Immature natural killer cell (primary cell): ENCODE data around the gene ACTN4. TPM values are rescaled to one million over a fixed set of nuclear protein-coding genes. Genes with fewer than 3 reads are reported as not detected.

Experiments used
- DNase-seq, 3 donors: peaks; one replicate each; pipeline ENCODE4 v3.0.0; 2022; ENCODE audit warnings: mixed read lengths in 1 of 3
- H3K27ac Mint-ChIP-seq, 6 donors: one replicate each; pipeline ENCODE4 v1.8.0; 2020; ENCODE audit warnings: mixed read lengths in 6 of 6, mild to moderate bottlenecking in 5 of 6, inconsistent platforms in 4 of 6, moderate library complexity in 3 of 6
- H3K27me3 Mint-ChIP-seq, 3 donors: one replicate each; pipeline ENCODE4 v1.8.0; 2020 to 2021; ENCODE audit warnings: low read depth in 3 of 3, mild to moderate bottlenecking in 3 of 3, mixed read lengths in 3 of 3, moderate library complexity in 3 of 3, inconsistent platforms in 1 of 3
- H3K36me3 Mint-ChIP-seq, 3 donors: one replicate each; pipeline ENCODE4 v1.8.0; 2020; ENCODE audit warnings: mixed read lengths in 3 of 3, inconsistent platforms in 2 of 3, mild to moderate bottlenecking in 2 of 3
- H3K4me1 Mint-ChIP-seq, 2 donors: one replicate each; pipeline ENCODE4 v1.8.0; 2020; ENCODE audit warnings: inconsistent platforms in 2 of 2, mild to moderate bottlenecking in 2 of 2, mixed read lengths in 2 of 2, moderate library complexity in 1 of 2
- H3K4me3 Mint-ChIP-seq, 5 donors: one replicate each; pipeline ENCODE4 v1.8.0; 2020; ENCODE audit warnings: mild to moderate bottlenecking in 5 of 5, mixed read lengths in 5 of 5, inconsistent platforms in 3 of 5, moderate library complexity in 3 of 5
- H3K9me3 Mint-ChIP-seq, 6 donors: one replicate each; pipeline ENCODE4 v1.8.0; 2020; ENCODE audit warnings: mild to moderate bottlenecking in 6 of 6, mixed read lengths in 6 of 6, inconsistent platforms in 4 of 6, moderate library complexity in 3 of 6
- polyA plus RNA-seq, 3 donors: library from polyadenylated mRNA; unstranded; fragments of 300-500 nt; fragmentation: Illumina TruSeq; gene quantifications; one replicate each; pipeline ENCODE4 v1.2.3, GENCODE V29; 2021

ACTN4 gene
- polyA plus RNA-seq, 3 donors from 2014 or later, result 8.5 to 68.3 (median 17.4) TPM

- Mint-ChIP-seq H3K27ac (peak overlapping the region; percentile 86 to 94 (median 90)), H3K9me3 (no peaks in the 10 kb centered on the region), H3K27me3 (peaks cover 0 to 6% (median 2%) of the 10 kb centered on the region in 3 donors), H3K4me3 (peak overlapping the region; percentile 61 to 73 (median 64)), H3K36me3 (peaks cover 0 to 3% (median 2%) of the 10 kb centered on the region in 3 donors), H3K4me1 (peaks cover 95 to 98% of the 10 kb centered on the region in 2 donors)
- no peak for DNase-seq
Observed at GRCh38 chr19:38658462-38659306, 11.2 kb downstream of the ACTN4 start.

GRCh38 chr19:38660724-38661123, 13.3 kb downstream of the ACTN4 start:
- H3K4me1 Mint-ChIP-seq, result peaks cover 95 to 98% of the 10 kb centered on the region in 2 donors

GRCh38 chr19:38661136-38661535, 13.7 kb downstream of the ACTN4 start:
- Mint-ChIP-seq H3K36me3 (peaks cover 0 to 3% (median 0%) of the 10 kb centered on the region in 3 donors), H3K4me1 (peaks cover 95 to 98% of the 10 kb centered on the region in 2 donors), H3K9me3 (no peaks in the 10 kb centered on the region), H3K27me3 (peaks cover 4 to 9% (median 5%) of the 10 kb centered on the region in 3 donors), H3K27ac (peak overlapping the region; percentile 74 to 94 (median 88)), H3K4me3 (peak overlapping the region in 3 of 5 donors; percentile 3 to 56 (median 4))
- no peak for DNase-seq

More at GRCh38 chr19:38660724-38661123, 13.3 kb downstream of the ACTN4 start:
- Mint-ChIP-seq H3K27ac (peak overlapping the region; percentile 74 to 94 (median 88)), H3K4me3 (peak overlapping the region in 4 of 5 donors; percentile 20 to 73 (median 58)), H3K27me3 (peaks cover 4 to 9% (median 5%) of the 10 kb centered on the region in 3 donors), H3K36me3 (peaks cover 0 to 3% (median 0%) of the 10 kb centered on the region in 3 donors), H3K9me3 (no peaks in the 10 kb centered on the region)
- DNase-seq, result no peak

GRCh38 chr19:38661996-38662395, 14.5 kb downstream of the ACTN4 start:
- Mint-ChIP-seq H3K4me3 (peak overlapping the region in 3 of 5 donors; percentile 30 to 40 (median 32)), H3K4me1 (peaks cover 95 to 98% of the 10 kb centered on the region in 2 donors), H3K9me3 (no peaks in the 10 kb centered on the region), H3K36me3 (peaks cover 0 to 4% (median under 1%) of the 10 kb centered on the region in 3 donors), H3K27ac (peak overlapping the region; percentile 40 to 99 (median 79)), H3K27me3 (peaks cover 4 to 11% (median 7%) of the 10 kb centered on the region in 3 donors)
- DNase-seq, result no peak

- Mint-ChIP-seq H3K9me3 (no peaks in the 10 kb centered on the region), H3K4me3 (peak overlapping the region in 4 of 5 donors; percentile 26 to 85 (median 32)), H3K4me1 (peaks cover 97 to 98% of the 10 kb centered on the region in 2 donors), H3K27me3 (peaks cover 6 to 13% (median 10%) of the 10 kb centered on the region in 3 donors), H3K36me3 (peaks cover 0 to 7% (median 3%) of the 10 kb centered on the region in 3 donors), H3K27ac (peak overlapping the region; percentile 40 to 99 (median 79))
- no peak for DNase-seq
Observed at GRCh38 chr19:38662537-38663155, 15.2 kb downstream of the ACTN4 start.

GRCh38 chr19:38663156-38663651, 15.8 kb downstream of the ACTN4 start:
- peaks cover 6 to 13% (median 10%) of the 10 kb centered on the region in 3 donors for H3K27me3 Mint-ChIP-seq
- peak overlapping the region in 4 of 5 donors; percentile 51 to 85 (median 70) for H3K4me3 Mint-ChIP-seq
- no peaks in the 10 kb centered on the region for H3K9me3 Mint-ChIP-seq
- H3K36me3 Mint-ChIP-seq, result peaks cover 0 to 7% (median 3%) of the 10 kb centered on the region in 3 donors
- peak overlapping the region; percentile 83 to 99 (median 94) for H3K27ac Mint-ChIP-seq
- H3K4me1 Mint-ChIP-seq, result peaks cover 97 to 98% of the 10 kb centered on the region in 2 donors
- DNase-seq, result no peak

- peaks cover 97 to 98% of the 10 kb centered on the region in 2 donors for H3K4me1 Mint-ChIP-seq
- DNase-seq, result peak; percentile 78 to 80 (median 79)
- no peaks in the 10 kb centered on the region for H3K9me3 Mint-ChIP-seq
- H3K27ac Mint-ChIP-seq, result peak overlapping the region; percentile 83 to 99 (median 94)
- peaks cover 0 to 7% (median 3%) of the 10 kb centered on the region in 3 donors for H3K36me3 Mint-ChIP-seq
- H3K4me3 Mint-ChIP-seq, result peak overlapping the region; percentile 79 to 88 (median 85)
- H3K27me3 Mint-ChIP-seq, result peaks cover 6 to 13% (median 10%) of the 10 kb centered on the region in 3 donors
Observed at GRCh38 chr19:38663957-38664502, 16.6 kb downstream of the ACTN4 start.

GRCh38 chr19:38664503-38665211, 17.2 kb downstream of the ACTN4 start:
- no peak for DNase-seq
- Mint-ChIP-seq H3K27ac (peak overlapping the region; percentile 83 to 99 (median 94)), H3K27me3 (peaks cover 8 to 15% (median 13%) of the 10 kb centered on the region in 3 donors), H3K4me3 (peak overlapping the region; percentile 79 to 88 (median 85)), H3K36me3 (peaks cover 0 to 7% (median 3%) of the 10 kb centered on the region in 3 donors), H3K9me3 (no peaks in the 10 kb centered on the region), H3K4me1 (peaks cover 97 to 98% of the 10 kb centered on the region in 2 donors)

GRCh38 chr19:38665219-38665931, 17.9 kb downstream of the ACTN4 start:
- Mint-ChIP-seq H3K36me3 (peaks cover 0 to 7% (median 3%) of the 10 kb centered on the region in 3 donors), H3K27me3 (peaks cover 8 to 17% (median 15%) of the 10 kb centered on the region in 3 donors), H3K4me1 (peaks cover 97 to 98% of the 10 kb centered on the region in 2 donors), H3K27ac (peak overlapping the region; percentile 75 to 99 (median 98)), H3K4me3 (peak overlapping the region; percentile 63 to 87 (median 63)), H3K9me3 (no peaks in the 10 kb centered on the region)
- DNase-seq, result no peak

GRCh38 chr19:38665950-38666662, 18.7 kb downstream of the ACTN4 start:
- H3K27me3 Mint-ChIP-seq, result peaks cover 8 to 17% (median 15%) of the 10 kb centered on the region in 3 donors
- H3K4me1 Mint-ChIP-seq, result peaks cover 97 to 98% of the 10 kb centered on the region in 2 donors
- H3K36me3 Mint-ChIP-seq, result peaks cover 0 to 4% (median 3%) of the 10 kb centered on the region in 3 donors
- no peak for DNase-seq
- H3K27ac Mint-ChIP-seq, result peak overlapping the region; percentile 92 to 99 (median 98)
- no peaks in the 10 kb centered on the region for H3K9me3 Mint-ChIP-seq
- peak overlapping the region; percentile 63 to 87 (median 86) for H3K4me3 Mint-ChIP-seq

- H3K9me3 Mint-ChIP-seq, result no peaks in the 10 kb centered on the region
Observed at GRCh38 chr19:38666663-38667511, 19.4 kb downstream of the ACTN4 start.

More at GRCh38 chr19:38666663-38667511, 19.4 kb downstream of the ACTN4 start:
- Mint-ChIP-seq H3K36me3 (peaks cover 0 to 8% (median 3%) of the 10 kb centered on the region in 3 donors), H3K4me3 (peak overlapping the region; percentile 82 to 87 (median 86)), H3K4me1 (peaks cover 100% of the 10 kb centered on the region in 2 donors), H3K27ac (peak overlapping the region; percentile 92 to 99 (median 98)), H3K27me3 (peaks cover 11 to 17% (median 15%) of the 10 kb centered on the region in 3 donors)
- DNase-seq, result peak; percentile 66 to 67 (median 66)
